GM18909 (cell line): ENCODE results near the gene CERKL.
"Not testable (repeated sequence)": the region's sequence is repeated elsewhere in the genome, so short reads cannot be mapped to it uniquely, and the experiment has no call there.

Experiments
- ATAC-seq: cut with Tn5 transposase; IDR thresholded peaks from one replicate; pipeline ENCODE4 v1.9.1; 2021; ENCODE audit warnings: mild to moderate bottlenecking; ENCODE audit not compliant: unreplicated experiment, poor library complexity

The CERKL gene

DNA sequence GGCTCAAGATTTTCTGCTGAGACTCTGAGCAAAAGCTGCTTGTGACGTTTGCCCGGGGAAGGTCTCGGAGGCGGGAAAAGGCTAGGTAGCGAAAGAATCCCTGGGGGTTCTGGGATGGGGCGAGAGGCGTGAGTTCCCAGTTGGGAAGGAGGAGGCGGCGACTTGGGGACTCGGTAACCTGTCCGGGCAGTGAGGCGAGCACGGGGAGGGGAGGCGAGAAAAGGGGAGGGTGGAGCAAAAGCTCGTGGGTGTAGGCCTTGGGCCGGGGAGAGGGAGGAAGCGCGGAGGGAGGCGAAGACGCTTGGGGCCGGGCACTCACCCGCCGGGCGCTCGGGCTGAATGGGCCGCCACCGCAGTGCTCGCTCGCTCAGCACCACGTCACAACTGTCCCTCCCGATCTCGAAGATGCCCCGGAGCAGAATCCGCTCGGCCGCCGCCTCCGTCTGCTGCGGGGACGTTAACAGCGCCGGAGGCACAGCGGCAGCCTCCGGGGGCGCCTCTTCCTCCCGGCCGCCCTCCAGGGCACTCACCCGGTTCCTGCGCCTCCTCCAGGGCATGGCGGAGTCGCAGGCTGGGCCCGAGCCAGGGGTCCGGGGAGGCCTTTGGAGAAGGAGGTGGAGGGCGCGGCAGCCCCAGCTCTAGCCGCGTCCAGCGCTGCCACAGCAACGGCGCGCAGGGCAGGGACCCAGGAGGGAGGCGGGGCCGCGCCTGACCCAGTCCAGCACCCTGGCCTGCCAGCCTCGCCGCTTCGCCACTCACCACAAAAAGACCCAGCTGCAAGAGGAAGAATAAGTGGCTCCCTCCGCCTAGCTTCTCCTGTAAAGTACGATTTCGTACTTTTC is at the start of gene CERKL:
CERKL (minus strand) TSS at position 656 of the 842 bp plus-strand sequence; CDS start at position 557, 99 bp downstream.
- ATAC-seq = peak; percentile 90

DNA sequence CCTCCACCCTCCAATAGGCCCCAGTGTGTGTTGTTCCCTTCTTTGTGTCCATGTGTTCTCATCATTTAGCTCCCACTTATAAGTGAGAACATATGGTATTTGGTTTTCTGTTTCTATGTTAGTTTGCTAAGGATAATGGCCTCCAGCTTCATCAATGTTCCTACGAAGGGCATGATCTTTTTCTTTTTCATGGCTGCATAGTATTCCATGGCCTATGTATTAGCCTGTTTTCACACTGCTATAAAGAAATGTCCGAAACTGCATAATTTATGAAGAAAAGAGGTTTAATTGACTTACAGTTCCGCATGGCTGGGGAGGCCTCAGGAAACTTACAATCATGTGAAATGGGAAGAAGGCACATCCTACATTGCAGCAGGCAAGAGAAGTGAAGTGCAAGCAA is 45.6 kb upstream of the CERKL start:
- not testable (repeated sequence) for ATAC-seq

DNA sequence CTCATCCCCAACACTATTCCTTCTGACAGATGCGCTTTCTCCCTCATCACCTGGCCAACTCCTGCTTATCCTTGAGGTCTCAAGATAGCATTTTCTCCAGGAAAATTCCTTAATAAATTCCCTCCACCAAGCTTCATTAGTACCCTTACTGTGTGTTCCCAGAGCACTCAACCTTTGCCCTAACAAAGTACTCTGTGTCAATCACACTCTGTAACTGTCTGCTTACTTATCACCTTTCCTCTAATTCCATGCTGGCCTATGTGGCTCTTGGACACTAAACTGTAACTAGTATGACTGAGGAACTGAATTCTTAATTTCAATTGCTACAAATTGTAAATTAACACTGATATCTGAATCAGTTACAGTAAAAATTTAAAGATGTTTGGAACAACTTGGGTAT is 41.3 kb upstream of the CERKL start:
- no peak for ATAC-seq

DNA sequence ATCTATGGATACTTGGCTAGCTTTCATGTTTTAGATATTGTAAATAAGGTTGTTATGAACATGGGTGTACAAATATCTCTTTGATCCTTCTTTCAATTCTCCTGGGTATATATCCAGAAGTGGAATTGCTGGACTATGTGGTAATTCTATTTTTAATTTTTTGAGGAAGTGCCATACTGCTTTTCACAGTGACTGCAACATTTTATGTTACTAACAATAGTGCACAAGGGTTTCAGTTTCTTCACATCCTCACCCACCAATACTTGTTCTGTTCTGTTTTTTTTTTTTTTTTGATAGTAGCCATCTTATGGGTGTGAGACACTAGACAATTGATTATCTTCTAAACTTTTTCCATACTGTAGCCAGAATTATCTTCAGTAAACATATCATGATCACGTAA is 40.7 kb upstream of the CERKL start:
- ATAC-seq = no peak

GRCh38 chr2:181697126-181697525 is 40.2 kb upstream of the CERKL start:
- ATAC-seq = no peak

DNA sequence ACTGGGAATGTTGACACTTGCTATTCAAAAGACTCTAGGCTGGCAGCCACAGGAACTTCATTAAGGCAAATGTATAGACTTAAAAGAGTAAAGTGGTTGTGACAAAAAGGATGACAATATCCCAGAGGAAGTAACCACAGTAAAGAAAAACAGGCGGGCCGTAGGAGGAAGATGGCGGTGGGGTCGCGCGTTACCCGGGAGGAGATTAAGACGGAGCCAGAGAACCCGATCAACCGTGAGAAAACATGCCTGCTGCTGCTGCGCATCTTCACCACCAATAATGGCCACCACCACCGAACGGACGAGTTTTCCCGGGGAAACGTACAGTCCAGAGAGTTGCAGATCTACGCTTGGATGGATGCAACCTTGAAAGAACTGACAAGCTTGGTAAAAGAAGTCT is 37.4 kb upstream of the CERKL start:
- no peak for ATAC-seq

- no peak for ATAC-seq
Measured at GRCh38 chr2:181690860-181691259, 34.0 kb upstream of the CERKL start.

GRCh38 chr2:181686576-181687185 is 29.8 kb upstream of the CERKL start:
- no peak for ATAC-seq

- ATAC-seq = no peak
Measured at GRCh38 chr2:181685150-181685688, 28.3 kb upstream of the CERKL start.

- no peak for ATAC-seq
Measured at GRCh38 chr2:181684454-181685149, 27.7 kb upstream of the CERKL start.

GRCh38 chr2:181683518-181684453 is 26.9 kb upstream of the CERKL start:
- ATAC-seq = no peak

- no peak for ATAC-seq
Measured at GRCh38 chr2:181682795-181683517, 26.1 kb upstream of the CERKL start.

DNA sequence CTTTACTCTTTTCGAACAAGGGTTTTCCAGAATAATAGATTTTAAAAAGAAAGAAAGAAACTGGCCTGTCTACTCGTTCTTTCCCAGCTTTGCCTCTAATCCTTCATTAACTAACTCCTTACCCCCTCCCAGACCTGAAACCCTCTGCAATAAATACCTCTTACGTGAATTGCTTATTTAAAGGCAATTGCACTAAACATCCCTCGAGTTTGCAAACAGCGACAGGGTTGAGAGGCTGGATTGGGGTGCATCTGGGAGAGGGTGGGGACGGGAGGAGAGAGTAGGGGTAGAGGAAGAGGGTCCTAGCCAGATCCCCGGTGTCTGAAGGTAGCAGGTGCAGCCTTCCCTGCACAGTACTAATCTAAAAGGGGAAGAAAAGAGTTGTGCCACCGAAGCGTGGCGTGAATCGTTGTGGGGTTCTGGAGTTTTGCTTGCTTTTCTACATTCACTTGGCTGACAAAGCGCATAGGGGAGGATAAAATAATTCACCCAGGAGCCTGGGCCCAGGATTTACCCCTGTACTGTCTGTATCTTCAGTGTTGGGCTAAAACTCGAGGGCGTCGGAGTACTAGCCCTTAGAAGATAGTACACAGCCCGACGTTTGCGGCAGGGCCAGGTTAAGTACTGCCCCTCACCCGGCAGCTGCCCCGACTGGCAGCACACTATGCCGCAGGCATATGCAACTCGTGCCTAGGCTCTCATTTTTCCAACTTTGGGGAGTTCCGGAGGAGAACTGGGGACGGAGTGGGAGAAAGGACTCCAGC is 25.3 kb upstream of the CERKL start:
- ATAC-seq = no peak

- ATAC-seq = no peak
Measured at GRCh38 chr2:181680937-181681811, 24.3 kb upstream of the CERKL start.

DNA sequence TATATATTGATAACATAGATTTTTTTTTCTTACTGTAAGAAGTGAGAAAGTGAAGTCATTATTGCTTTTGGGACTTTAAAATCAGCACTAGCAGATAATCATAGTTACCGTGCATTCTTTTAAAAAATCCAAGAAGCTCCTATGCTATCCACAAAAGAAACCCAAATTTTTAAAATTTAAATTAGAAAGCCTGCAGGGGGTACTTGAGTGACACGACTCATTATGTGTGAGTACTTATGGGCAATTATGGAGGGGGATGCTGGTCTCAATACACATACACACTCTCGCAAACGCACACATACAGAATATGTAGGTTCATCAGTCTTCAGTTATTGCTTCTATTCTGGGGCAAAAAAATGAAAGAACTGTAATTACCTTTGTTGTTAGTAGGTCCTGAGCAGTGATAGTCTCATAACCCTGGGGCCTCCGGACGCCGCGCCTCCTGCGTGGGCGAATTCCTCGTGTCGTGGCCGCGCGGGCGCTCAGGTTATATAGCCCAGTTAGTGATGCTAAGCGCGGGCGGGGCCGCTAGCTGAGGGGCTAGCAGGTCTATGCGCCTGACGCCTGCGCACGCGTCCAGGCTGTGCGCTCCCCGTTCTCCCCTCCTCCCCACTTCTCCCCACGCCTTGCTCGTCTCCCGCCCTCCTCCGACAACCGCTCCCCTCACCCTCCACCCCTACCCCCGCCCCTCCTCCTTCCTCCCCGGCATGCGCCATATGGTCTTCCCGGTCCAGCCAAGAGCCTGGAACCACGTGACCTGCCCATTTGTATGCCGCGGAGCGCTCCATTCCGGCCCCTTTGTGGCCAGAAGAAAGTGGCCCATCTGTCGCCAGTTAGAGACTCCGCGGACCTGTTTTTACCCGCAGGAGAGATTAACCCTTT is 23.4 kb upstream of the CERKL start, which contains the start of gene NEUROD1:
NEUROD1 (minus strand) TSS at position 463 of the 882 bp plus-strand sequence. CDS start 1,657 bp downstream, outside the sequence.
- peak; percentile 38 for ATAC-seq

DNA sequence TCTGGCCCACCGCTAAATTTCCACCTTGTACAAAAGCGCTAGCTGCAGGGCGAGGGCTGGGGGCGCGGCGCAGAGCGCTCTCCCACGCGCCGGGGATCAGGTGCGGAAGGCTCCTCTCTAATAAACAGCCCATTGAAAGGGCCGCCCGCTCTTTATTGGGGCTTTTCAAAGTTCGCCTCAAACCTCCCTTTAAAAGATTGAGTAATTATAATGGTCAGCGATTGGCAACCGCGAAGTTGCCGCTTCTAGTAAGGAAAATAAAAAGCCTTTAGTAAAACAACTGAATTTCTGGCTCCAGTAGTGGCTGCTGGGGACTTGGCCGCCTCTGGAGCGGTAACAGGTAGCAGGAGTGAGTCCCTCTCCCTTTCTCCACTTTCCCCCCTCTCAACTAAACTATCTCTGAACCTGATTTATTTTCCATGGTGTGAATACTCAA is 22.7 kb upstream of the CERKL start:
- ATAC-seq = no peak
